Measurements from ENCODE around the gene NCSTN. TPM values are rescaled to one million over a fixed set of nuclear protein-coding genes. Genes with fewer than 3 reads are reported as not detected.

NCSTN gene

Small RNA genes lying within 50 kb of the gene (small RNA-seq; reads per million reads assigned to genes)
- gene RF00019 (not detected), gene RNU4-42P (not detected)

Measured in skeletal muscle satellite cell (primary cell).